Suprapubic skin (tissue), 3 donors: ENCODE measurements around the gene CHRNA10.

ENCODE experiments used
- CTCF ChIP-seq, 2 donors: fragments of 200-600 bp in 1 of 2; fragments of 450-650 bp in 1 of 2; sonication (generic) in 1 of 2; IDR thresholded peaks; one replicate each; pipeline ENCODE4 v1.5.1; 2016 to 2019; ENCODE audit warnings: antibody characterized with exemption in 2 of 2, mild to moderate bottlenecking in 1 of 2, moderate library complexity in 1 of 2
- EP300 ChIP-seq: sonication (generic); formaldehyde crosslinking; IDR thresholded peaks from one replicate; pipeline ENCODE4 v1.6.1; 2017; ENCODE audit warnings: antibody characterized with exemption
- POLR2A ChIP-seq, 2 donors: fragments of 450-650 bp; IDR thresholded peaks; one replicate each; pipeline ENCODE4 v1.6.1; 2017; ENCODE audit warnings: antibody characterized with exemption in 2 of 2, mild to moderate bottlenecking in 2 of 2, moderate library complexity in 2 of 2

GRCh38 chr11:3679077-3679476, 7.9 kb upstream of the CHRNA10 start:
- TF ChIP-seq CTCF (IDR thresholded peaks at IDR 0.05) (no peak), POLR2A (IDR thresholded peaks at IDR 0.05) (no peak), EP300 (no peak)
